HFFc6 (cell line): Measurements from ENCODE around the gene RPS6KA2. TPM values are rescaled to one million over a fixed set of nuclear protein-coding genes. Genes with fewer than 3 reads are reported as not detected.

Experiments
- DNase-seq: peaks from one replicate; pipeline ENCODE4 v3.0.0-alpha.2; 2018
- H3K27ac Mint-ChIP-seq: 2 replicates; pipeline ENCODE4 v1.8.0; 2020; ENCODE audit warnings: mild to moderate bottlenecking, mixed read lengths
- H3K27me3 Mint-ChIP-seq: 2 replicates; pipeline ENCODE4 v1.8.0; 2021; ENCODE audit warnings: mild to moderate bottlenecking, moderate library complexity, mixed read lengths; ENCODE audit not compliant: insufficient read depth
- H3K36me3 Mint-ChIP-seq: 2 replicates; pipeline ENCODE4 v1.8.0; 2021; ENCODE audit warnings: low read depth, mixed read lengths
- H3K4me1 Mint-ChIP-seq: 2 replicates; pipeline ENCODE4 v1.8.0; 2020; ENCODE audit warnings: low read depth, mixed read lengths
- H3K4me3 Mint-ChIP-seq: 2 replicates; pipeline ENCODE4 v1.8.0; 2020; ENCODE audit warnings: mild to moderate bottlenecking, moderate library complexity, mixed read lengths
- H3K9me3 Mint-ChIP-seq: 2 replicates; pipeline ENCODE4 v1.8.0; 2020; ENCODE audit warnings: mild to moderate bottlenecking, mixed read lengths
- CTCF ChIP-seq: fragments of 200-600 bp; sonication (generic); IDR thresholded peaks from 2 replicates; pipeline ENCODE4 v1.5.0; 2021; ENCODE audit warnings: antibody characterized with exemption, mild to moderate bottlenecking
- total RNA-seq, 6 experiments: library from RNA; stranded (reverse); fragmentation: NEBNext Ultra II Directional; extraction: Animal tissue kit (Norgen Biotek cat#: 25700); gene quantifications; 2 replicates in 1 of 6; 3 replicates in 5 of 6; pipeline ENCODE4 v1.2.3, GENCODE V29; 2021

The RPS6KA2 gene
- total RNA-seq, 6 experiments from 2014 or later, result 10.1 to 13.9 (median 11.9) TPM

GRCh38 chr6:166449641-166450040 is 177.4 kb downstream of the RPS6KA2 start:
- Mint-ChIP-seq H3K36me3 (no peaks in the 10 kb centered on the region; the same call in 1 of the 2 replicates), H3K9me3 (peaks cover 4% of the 10 kb centered on the region; the same call in 1 of the 2 replicates), H3K4me1 (no peaks in the 10 kb centered on the region), H3K4me3 (no peak overlapping the region), H3K27ac (no peak overlapping the region), H3K27me3 (no peaks in the 10 kb centered on the region)
- no peak for DNase-seq
- TF ChIP-seq CTCF, result no peak

DNA sequence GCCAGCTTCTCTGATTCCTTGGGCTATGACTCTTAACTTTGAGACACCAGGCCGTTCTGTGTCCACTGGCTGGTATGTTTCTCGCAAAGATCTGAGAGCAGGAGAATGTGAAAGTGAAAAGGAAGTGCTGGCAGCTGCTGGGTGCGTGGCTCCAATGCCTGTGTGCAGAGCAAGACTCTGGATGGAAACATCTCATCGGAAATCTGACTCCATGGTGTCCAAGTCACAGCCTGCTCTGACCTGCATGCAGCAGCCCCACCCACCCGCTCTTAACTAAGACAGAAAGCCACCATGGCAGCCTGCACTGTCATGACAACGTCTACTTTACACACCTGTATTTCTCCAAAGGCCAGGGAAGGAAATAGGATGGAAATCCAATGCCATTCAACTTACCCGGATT is 178.0 kb downstream of the RPS6KA2 start:
- Mint-ChIP-seq H3K36me3 (no peaks in the 10 kb centered on the region; the same call in 1 of the 2 replicates), H3K9me3 (peaks cover 4% of the 10 kb centered on the region; the same call in 1 of the 2 replicates), H3K4me1 (no peaks in the 10 kb centered on the region), H3K4me3 (no peak overlapping the region), H3K27me3 (no peaks in the 10 kb centered on the region; the same call in 1 of the 2 replicates), H3K27ac (no peak overlapping the region)
- DNase-seq, result no peak
- no peak for TF ChIP-seq CTCF

- no peak overlapping the region for H3K4me3 Mint-ChIP-seq
- H3K27ac Mint-ChIP-seq, result no peak overlapping the region
- no peaks in the 10 kb centered on the region; the same call in 1 of the 2 replicates for H3K27me3 Mint-ChIP-seq
- no peaks in the 10 kb centered on the region for H3K4me1 Mint-ChIP-seq
- H3K9me3 Mint-ChIP-seq, result no peaks in the 10 kb centered on the region
- H3K36me3 Mint-ChIP-seq, result no peaks in the 10 kb centered on the region; the same call in 1 of the 2 replicates
- DNase-seq, result no peak
- TF ChIP-seq CTCF, result no peak
Measured at GRCh38 chr6:166448432-166448831, 178.6 kb downstream of the RPS6KA2 start.

DNA sequence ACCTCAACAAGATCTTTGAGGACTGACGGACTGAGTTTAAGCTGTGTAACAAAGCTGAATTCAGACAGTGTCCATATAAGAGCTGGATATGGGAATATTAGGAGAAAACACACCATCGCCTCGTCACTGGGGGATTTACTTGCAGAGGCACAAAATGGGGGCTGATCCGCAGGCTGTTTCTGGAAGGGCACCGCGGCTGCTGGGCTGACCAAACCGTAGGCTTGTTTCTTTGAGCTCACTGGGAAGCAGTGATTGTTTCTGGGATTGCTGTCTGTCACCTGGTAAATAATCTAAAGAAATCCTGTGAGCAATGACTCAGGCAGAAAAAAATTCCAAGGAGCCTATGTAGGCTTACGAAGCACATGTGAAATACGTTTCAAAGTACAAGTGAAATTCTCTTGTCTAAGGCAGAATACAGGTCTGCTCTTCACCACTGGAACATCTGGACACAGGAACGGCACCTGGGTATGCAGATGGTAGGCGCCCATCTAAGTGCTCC is 180.4 kb downstream of the RPS6KA2 start:
- Mint-ChIP-seq H3K4me3 (no peak overlapping the region), H3K27ac (no peak overlapping the region), H3K36me3 (no peaks in the 10 kb centered on the region), H3K4me1 (no peaks in the 10 kb centered on the region), H3K9me3 (no peaks in the 10 kb centered on the region), H3K27me3 (no peaks in the 10 kb centered on the region; the same call in 1 of the 2 replicates)
- no peak for DNase-seq
- no peak for TF ChIP-seq CTCF

DNA sequence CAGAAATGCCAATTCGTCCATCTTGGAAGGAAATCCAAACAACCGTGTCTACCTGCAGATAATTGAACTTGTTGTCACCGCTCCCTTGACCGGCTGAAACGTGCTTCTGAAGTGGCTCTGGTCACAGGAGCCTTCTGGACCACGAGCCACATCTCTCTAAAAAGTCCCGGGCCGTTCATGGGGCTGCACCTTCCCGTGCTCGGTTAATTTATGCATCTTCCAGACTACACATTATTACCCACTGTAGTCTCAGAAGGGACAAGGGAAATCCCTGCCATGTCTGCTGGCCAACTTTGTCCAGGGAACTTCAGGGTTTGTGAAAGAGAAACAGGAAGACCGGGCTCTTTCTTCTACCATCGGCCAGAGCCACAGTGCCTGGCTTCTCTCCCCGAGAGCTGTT is 180.9 kb downstream of the RPS6KA2 start:
- Mint-ChIP-seq H3K4me3 (no peak overlapping the region), H3K27me3 (no peaks in the 10 kb centered on the region; the same call in 1 of the 2 replicates), H3K4me1 (no peaks in the 10 kb centered on the region), H3K27ac (no peak overlapping the region), H3K9me3 (no peaks in the 10 kb centered on the region), H3K36me3 (no peaks in the 10 kb centered on the region)
- DNase-seq, result no peak
- TF ChIP-seq CTCF, result no peak
